ENCODE data around the gene SARDH. TPM values are rescaled to one million over a fixed set of nuclear protein-coding genes. Genes with fewer than 3 reads are reported as not detected.

Gene SARDH
- total RNA-seq, 1 donor: 0.18 TPM

DNA sequence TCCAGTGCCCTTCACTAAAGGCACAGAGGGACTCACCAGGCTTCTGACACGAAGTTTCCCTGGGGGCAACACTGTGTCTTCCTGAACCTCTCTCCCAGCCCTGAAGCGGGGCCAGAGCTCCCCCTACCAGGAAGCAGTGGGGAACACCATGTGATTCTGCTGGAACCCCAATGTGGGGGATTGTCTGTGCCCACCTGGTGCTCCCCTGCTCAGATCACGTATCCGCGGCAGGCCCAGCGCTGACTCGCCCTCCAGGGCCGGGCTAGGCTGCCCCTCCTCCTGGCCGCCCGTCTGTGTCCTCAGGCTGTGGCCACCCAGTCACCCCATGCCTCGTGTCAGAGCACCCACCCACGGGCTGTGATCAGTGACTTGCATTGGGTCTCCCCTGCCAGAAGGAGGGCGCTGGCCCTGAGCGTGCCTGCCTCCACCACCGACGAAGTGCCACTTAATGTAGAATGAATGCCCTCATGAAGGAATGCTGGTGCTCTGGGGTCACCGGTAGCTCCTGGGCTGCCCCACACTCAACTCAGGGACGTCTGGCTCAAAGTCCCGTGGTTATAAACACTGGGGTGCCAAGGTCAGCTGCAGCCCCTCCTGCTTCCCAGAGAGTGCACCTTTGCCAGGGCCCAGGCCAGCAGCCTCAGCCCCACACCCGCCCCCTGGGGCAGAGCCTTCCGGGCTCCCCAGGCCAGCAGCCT is 22.1 kb downstream of the SARDH start:
- no peak for DNase-seq (ENCODE audit: low read depth)
- peak; percentile 22 for TF ChIP-seq CTCF (IDR thresholded peaks at IDR 0.05; ENCODE audit: insufficient read depth, low read length)
- H3K4me3 ChIP-seq (ENCODE audit: low read depth, low read length): no peak overlapping the region

DNA sequence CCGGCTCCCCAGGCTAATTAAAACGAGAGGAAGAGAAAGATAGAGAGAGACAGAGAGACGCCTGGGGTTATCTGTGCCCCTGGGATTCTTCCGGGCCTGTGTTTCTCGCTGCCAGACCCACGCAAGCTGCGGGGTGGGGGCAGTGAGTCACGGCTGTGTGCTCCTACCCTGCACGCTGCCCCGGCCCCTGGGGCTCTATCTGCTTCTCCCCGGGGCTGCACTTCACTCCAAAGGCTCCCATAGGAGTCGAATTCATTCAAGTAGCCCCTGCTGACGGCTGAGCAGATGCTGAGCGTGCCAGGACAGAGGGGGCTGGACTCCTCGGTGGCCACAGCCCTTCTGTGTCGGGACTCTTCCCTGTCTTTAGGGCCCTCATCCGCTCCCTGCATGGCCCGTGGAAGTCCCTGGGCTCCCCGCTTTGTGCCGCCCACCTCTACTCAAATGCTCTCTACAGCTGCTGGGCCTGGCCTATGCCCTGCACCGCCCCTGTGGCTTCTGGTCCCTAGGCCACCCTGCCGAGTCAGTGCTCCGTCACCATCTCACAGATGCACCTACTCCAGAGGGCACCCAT is 22.8 kb downstream of the SARDH start:
- TF ChIP-seq CTCF (IDR thresholded peaks at IDR 0.05; ENCODE audit: insufficient read depth, low read length): no peak
- no peak overlapping the region for H3K4me3 ChIP-seq (ENCODE audit: low read depth, low read length)
- no peak for DNase-seq (ENCODE audit: low read depth)

GRCh38 chr9:133714606-133715294 is 23.4 kb downstream of the SARDH start:
- H3K4me3 ChIP-seq (ENCODE audit: low read depth, low read length): no peak overlapping the region
- no peak for TF ChIP-seq CTCF (IDR thresholded peaks at IDR 0.05; ENCODE audit: insufficient read depth, low read length)
- DNase-seq (ENCODE audit: low read depth): no peak

DNA sequence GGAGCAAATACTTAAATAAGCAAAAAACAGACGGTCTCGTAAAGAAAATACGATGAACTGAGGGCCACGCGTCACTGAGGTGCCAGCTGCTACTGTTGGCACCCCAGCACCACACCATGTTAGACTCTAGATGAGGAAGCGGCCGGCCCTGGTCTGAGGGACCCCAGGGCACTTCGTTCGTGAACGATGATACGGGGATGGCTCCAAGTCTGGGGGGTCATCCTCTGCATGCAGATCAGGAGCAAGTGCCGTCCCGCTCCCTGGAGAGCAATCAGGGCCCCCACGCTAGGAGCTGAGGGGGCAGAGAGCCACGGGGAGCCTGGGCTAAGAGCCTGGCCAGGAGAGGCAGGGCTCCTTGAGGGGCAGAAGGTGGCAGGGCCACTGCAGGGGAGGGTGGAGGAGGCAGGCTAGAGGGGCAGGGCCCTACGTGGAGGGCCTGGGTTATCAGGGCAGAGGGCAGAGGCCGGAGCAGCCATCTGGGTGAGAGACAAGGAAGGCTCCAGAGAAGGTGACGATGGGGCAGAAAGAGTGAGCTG is 24.1 kb downstream of the SARDH start:
- no peak overlapping the region for H3K4me3 ChIP-seq (ENCODE audit: low read depth, low read length)
- no peak for TF ChIP-seq CTCF (IDR thresholded peaks at IDR 0.05; ENCODE audit: insufficient read depth, low read length)
- no peak for DNase-seq (ENCODE audit: low read depth)

GRCh38 chr9:133713150-133713959 is 24.8 kb downstream of the SARDH start:
- DNase-seq (ENCODE audit: low read depth): no peak
- no peak for TF ChIP-seq CTCF (IDR thresholded peaks at IDR 0.05; ENCODE audit: insufficient read depth, low read length)
- no peak overlapping the region for H3K4me3 ChIP-seq (ENCODE audit: low read depth, low read length)
